Stimulated activated CD8-positive, alpha-beta memory T cell treated with anti-CD3 and anti-CD28 coated beads, Interleukin-4, amount 100 ng/mL, for 48 hours (primary cell): ENCODE results near the gene CELF2.
"Not testable (repeated sequence)": the region's sequence is repeated elsewhere in the genome, so short reads cannot be mapped to it uniquely, and the experiment has no call there.

ENCODE experiments used
- DNase-seq: peaks from one replicate; pipeline ENCODE4 v3.0.0-alpha.2; 2020

The CELF2 gene

DNA sequence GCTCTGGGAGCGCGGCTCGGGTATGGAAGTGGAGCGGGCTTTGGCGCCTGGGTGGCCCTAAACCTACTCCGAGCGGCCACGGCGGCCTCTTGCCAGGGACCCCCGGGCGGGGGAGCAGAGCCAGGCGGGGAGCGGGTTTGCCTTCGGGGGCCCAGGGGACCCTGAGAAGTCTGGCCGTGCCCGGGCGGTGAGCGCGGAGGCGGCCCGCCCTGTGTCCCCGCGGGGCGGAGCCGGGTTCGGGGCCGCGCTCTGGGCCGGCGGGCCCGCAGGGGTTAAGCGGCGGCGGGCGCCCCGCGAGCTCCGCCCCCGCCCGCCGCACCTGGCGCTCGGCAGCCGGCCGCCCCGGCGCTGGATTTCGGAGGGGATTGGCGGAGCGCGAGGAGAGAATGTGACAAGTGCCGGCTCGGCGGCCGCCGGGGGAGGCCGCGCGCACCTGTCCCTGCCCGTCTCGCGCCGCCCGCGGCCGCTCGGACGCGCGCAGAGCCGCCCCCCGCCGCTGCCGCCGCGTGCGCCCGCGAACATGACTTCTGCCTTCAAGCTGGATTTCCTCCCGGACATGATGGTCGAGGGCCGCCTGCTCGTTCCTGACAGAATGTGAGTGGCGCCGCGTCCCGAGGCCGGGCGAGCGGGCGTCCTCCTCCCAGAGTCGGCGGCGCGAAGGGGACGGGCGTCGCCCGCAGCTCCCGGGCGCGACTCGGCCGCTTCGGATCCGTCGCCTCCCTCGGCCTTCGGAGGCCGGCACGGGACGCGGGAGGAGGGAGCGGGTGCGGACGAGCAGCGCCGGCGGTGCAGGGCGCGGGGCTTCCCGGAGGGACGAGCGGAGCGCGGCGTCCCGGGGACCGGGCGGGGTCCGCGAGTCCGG is at the start of gene CELF2:
TSS of gene CELF2 (plus strand) at position 303 of the 862 bp plus-strand sequence. CDS start at position 521, 218 bp downstream.
- DNase-seq: peak; percentile 63

DNA sequence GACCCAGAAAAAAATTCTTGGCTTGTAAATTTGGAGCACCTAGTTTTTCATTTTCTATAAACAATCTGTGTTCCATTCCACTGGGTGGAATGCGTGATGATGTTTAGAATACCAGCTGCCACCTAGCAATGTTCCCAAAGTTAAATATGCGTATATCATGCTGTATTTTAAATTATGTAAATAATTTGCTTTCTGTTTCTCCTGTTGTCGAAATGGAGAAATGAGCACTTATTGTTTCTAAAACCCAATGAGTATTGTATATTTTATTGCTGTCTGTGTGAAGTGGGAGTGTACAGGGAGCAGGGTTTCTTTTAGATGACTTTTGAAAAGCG is 49.4 kb upstream of the CELF2 start:
- DNase-seq: no peak

DNA sequence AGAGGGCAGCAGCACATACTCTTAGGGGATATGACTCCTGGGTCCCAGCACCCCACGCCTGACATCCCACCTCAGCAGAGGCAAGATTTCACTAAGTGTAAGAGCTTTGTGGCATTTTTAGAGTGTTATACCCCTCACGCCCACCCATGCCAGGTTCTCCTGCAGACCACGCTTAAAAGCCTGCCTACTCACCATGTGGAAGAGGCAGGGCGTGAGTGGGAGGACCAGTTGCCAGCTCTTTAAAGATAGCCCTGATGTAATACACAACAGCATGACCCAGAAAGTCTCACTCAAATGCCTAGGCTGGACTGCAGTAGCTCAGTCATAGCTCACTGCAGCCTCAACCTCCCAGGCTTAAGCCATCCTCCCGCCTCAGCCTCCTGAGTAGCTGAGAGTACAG is 44.4 kb upstream of the CELF2 start:
- DNase-seq: no peak

DNA sequence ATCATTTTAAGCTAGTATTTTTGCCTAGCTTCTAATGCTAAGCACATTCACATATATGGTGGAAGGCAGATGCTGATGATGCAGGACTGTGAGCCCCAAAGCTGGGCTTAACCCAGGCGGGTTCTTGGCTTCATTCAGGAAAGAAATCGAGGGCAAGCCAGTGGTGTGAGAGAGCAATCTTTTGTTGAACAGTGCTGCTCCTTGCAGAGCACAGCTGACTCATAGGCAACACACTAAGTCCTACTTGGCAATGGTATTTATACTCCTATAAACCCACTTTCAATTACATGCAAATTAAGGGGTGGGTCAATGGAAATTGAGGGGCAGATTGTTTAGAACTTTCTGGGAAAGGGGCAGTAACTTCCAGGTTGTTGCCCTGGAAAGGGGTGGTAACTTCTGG is 42.0 kb upstream of the CELF2 start:
- no peak for DNase-seq

DNA sequence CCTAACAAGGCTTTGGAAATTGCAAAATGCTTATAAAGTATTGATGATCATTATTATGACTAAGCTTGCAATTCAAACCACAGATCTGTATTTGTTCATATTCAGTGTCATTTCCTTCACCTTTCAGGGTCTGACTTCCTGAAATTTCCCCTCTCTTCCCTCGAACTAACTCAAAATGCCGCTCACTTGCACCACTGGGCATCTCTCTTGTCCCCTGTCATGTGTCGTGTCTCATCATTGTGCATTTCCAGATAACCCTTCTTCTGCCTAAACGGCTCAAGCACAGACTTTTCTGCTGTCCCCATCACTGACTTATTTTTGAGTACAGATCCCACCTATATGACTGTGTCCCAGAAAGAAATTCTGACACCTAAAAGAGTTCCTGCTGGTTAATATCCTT is 41.0 kb upstream of the CELF2 start:
- DNase-seq: no peak

DNA sequence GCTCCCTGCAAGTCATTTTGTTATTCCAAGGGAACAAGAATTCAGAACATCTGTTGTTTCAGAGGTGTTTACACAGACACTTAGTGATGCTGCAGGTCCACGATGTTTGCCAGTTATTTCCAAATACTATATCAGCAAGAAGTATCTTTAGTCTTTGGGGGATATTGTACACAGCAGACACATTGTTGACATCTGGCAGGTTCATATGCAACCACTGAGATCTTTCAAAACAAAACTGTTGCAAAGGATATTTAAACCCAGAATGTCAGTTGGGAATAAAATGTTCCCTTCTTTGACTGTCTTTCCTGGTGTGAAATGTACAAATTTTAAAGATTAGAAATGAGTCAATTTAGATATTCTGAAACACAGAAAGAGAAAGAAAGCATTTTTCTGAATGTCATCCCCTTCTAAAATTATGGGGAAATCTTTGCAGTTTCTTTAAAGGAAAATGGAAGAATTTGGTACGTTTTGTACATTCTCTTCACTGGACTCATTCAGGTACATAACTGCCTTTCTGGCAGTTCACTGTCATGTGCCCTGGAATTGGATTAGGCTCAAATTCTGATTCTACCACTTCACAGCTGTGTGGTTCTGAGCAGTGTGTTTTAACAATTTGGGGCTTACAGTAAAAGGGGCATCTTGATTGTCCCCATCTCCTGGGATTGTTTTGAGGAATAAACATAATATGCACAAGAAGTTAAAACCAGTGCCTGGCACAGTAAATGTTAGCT is 40.3 kb upstream of the CELF2 start:
- DNase-seq: no peak

DNA sequence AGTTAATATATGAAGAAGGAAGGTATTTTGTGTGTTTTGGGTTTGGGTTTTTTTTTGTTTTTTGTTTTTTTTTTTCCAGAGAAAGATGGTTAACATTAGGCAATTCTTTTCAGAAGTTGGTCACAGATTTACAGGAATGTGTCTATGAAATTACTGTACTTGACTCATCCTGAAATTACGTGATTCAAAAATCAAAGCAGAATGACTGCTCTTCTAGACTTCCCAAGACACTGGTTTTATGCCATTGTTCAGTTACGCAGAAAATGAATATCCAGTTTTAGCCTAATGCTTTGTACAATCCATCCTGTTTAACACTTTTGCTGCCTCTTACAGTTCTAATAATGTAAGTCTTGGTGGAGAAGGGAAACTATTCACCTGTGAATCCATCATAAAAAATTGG is 39.7 kb upstream of the CELF2 start:
- no peak for DNase-seq

DNA sequence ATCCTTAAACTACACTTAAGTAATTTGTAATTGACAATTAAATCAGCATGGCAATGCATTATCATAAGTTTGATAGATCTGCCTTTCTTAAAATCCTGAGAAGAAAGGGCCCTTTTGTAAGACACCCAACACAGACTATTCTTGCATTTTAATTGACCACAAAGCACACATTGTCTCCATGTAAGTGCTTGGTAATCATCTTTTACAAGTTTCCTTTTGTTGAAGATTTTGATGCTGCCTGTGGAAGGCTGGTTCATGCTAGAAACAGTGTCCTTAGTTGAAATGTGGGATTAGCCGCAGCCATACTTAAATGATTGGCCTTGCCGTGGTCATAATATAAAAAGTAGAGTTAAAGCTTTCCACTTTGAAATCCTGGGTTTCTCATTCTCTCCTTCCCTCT is 32.3 kb upstream of the CELF2 start:
- DNase-seq: no peak

DNA sequence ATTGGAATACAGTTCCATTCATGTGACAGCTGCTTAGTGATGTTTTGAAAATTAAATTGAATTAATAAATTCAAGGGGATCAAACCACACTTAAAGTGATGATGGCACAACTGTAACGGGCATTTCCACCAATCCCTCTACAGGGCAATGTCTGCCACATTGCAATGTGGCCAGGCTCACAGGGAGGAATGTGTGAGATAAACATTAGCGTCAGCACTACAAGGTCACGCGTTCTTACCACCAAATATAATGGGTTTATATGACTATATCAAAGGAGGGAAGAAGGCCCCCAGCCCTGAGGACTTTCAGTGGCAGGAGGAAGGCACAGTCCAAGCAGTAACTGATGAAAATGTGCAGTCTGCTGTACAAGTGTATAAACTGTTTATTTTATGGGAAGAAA is 31.1 kb upstream of the CELF2 start:
- no peak for DNase-seq

DNA sequence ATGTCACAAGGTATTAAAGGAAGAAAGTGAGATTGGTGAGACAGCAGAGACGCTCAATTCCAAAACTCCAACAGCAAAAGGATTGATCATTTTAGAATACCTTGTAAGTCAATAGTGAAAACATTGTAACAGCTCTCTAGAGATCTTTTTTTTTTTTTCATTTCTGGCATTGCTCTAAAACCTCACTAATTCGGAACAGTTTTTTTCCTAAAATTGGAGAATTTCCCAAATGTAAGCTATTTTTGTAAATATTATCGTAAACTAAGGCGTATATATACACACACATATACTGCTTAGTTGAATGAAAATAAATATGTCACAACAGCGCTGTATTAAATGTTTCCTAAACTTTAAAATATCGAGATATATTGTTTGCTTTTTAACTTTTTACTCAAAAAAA is 30.6 kb upstream of the CELF2 start:
- DNase-seq: no peak

DNA sequence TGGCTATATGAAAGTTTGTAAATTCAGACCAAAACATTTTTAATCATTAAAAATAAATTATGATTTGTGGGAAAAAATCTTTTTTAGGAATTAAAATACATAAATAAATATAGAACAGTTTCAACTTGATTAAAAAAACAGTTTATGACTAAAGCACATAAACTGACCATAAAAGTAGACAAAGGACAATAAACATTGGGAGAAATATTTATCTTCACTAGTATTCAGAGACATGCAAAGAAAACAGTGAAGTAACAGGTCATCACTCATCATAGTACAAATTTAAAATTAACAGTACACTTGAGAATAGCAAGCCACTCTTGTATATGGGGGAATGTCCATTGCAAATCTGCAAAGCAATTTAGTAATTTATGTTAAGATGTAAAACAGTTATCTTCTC is 28.0 kb upstream of the CELF2 start:
- DNase-seq: no peak

DNA sequence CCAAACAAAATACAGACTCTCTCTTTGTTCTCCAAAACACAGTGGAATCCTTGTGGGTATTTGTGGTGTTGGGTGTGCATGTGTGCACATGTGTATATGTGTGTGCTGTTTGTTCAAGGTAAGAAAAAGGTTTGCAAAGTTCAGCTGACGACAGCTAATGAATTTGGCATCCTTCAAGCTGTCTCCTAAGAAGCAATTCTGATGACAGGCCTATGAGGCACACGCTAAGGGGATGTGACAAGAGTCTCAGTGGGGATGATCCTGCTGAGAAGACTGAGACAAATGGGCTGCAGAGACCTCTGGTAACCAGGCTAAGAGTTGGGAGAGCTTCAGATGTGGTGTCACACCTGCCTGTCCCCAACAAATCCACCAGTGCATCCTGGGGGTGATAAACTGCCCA is 26.5 kb upstream of the CELF2 start:
- no peak for DNase-seq

DNA sequence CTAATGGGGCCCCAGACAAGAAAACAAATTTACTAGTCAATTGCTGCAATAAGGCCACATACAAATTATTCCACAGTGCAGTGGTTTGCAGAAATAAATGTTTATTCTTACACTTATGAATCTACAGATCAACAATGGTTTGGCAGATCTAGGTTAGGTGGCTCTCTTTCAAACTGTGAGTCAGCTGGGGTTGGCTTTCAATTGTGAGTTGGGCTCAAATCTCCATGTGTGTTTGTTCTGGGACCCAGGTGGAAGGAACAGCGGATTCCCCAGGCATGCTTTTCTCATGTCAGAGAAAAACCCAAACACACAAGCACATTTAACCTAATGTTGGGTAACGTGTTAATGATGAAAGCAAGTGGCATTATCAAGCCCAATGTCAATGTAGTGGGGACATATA is 25.6 kb upstream of the CELF2 start:
- no peak for DNase-seq

DNA sequence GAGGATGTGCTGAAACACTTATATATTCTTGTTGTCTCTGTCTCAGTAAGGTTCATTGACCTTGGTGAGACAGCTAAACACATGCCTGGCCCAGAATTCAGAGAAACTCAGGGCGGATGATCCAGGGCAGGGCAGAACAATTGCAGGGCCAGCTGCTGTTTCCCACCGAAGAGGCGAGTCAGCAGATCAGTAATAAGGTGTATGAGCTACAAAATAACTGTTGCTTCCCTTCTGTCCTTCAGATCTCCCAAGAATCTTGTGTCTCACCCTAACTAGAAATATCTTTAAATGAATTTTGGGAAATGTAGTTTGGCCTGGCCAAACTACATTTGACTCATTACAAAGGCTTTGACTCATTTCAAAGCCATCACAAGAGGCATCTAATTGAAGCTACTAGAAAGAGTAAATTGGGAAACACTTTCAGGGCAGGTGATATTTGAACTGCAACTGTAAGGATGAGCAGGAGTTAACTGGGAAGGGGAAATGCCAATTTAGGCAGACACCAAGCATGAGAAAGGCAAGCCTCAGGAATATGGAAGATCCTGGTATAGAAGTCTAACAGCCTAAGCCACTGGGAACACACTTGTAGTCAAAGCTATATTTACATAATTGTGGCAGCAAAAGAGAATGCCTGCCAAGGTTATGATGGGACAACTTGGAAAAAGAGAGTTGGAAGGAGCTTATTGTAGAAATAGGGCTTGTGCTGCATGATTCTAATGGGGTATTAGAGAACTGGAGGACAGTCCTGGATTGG is 24.5 kb upstream of the CELF2 start:
- no peak for DNase-seq

DNA sequence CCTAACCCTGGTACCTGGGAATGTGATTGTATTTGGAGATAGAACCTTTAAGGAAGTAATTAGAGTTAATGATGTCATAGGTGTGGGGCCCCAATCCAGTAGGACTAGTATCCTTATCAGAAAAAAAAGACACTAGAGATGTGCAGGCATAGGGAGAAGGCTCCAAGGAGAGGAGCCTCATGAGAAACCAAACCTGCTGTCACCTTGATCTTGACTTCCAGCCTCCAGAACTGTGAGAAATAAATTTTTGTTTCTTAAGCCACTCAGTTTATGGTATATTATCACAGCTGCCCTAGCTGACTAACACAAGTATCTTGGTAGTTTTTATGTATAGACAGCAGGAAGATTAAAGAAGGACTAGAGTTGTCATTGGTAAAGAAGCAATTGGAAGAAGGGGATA is 23.9 kb upstream of the CELF2 start:
- no peak for DNase-seq

DNA sequence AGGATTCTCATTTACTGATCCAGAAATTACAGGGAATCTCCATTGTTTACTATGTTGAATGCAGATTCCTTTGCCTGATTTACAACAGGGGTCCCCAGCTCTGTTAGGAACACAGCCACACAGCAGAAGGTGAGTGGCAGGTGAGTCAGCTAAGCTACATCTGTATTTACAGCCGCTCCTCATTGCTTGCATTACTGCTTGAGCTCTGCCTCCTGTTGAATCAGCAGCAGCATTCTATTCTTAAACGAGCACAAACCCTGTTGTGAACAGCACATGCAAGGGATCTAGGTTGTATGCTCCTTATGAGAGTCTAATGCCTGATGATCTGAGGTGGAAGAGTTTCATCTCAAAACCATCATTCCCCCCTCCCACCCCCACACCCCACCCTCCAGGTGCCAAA is 23.3 kb upstream of the CELF2 start:
- DNase-seq: no peak

DNA sequence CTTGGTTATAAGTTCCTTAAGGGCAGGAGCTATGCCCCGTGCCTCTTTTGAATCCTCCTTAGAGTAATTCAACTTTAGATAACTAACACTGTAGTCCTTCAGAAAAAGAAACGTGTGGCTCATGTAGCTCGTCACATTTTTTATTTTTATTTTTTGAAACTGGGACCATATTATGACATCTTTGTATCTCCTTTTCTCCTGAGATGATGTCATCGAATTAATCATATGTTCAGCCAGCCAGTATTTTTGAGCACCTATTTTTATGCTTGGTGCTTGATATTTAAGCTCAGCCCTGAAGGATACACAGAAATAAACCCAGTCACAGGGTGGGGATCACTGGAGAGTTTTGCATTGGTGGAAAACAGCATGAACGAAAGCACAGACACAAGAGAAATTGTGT is 22.6 kb upstream of the CELF2 start:
- no peak for DNase-seq

DNA sequence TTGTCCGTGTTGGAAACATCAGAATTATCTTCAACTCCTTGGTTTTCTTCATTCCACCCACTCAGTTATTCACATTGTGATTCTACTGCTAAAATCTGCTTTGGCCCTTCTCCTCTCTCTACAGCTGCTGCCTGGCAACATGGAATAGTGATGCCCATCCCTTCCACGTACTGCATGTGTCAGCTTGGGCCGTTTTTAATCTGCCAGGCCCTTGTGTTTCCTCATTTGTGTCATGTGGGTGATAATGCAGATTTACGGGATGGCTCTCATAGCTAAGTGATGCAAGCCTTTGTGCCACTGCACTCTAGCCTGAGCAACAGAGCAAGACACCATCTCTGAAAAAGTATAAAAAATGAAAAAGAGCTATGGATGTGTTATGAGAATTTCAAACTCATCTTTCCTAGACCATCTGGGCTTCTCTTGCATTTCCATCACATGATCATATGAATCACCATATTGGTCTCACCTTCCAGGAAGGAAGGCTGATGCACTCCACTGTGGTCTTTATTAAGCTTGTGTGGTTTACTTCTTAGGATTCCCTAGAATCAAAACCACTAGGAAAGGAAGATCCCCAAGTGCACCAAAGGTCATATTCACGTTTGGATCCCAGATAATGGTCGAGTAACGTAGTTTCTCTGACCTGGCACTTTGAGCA is 20.6 kb upstream of the CELF2 start:
- no peak for DNase-seq

DNA sequence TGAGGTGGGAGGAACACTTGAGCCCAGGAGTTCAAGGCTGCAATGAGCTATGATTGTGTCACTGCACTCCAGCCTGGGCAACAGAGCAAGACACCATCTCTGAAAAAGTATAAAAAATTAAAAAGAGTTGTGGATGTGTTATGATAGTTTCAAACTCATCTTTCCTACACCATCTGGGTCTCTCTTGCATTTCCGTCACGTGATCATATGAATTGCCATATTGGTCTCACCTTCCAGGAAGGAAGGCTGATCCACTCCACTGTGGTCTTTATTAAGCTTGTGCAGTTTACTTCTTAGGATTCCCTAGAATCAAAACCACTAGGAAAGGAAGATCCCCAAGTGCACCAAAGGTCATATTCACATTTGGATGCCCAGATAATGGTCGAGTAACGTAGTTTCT is 18.2 kb upstream of the CELF2 start:
- not testable (repeated sequence) for DNase-seq

DNA sequence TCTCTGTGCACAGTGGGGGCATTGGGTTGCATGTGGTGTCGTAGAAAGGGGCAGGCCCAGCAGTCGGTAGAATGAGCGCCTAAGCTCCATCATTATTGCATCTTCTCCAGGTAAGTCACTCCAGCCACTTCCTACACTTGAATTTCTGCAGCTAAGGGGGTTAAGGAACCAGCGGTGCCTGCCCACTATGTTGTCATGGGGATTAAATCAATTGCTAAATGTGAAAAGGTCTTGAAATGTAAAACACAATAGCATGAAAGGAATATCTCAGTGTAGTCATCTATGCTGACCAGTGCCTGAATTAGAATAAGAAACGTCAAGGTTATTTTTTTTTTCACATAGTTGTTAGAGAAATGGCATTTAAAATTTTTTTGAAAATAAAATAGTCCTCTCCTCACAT is 15.2 kb upstream of the CELF2 start:
- DNase-seq: no peak

DNA sequence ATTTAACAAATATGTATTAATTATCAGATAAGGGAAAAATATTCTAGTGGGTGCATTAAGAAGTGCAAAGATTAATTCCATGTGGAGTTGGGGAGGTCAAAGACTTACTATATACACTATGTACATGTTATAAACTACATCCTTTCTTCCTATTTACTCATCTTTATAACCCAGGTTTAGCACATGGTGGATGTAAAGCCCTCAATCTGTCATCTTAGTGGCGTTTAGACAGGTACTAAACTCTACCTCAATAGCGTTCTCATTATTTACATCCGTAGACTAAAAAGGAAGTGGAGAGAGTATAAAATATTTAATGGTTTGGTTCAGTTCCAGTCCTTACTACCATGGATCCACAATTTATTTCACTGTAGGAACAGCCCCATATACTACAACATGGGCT is 14.8 kb upstream of the CELF2 start:
- no peak for DNase-seq

DNA sequence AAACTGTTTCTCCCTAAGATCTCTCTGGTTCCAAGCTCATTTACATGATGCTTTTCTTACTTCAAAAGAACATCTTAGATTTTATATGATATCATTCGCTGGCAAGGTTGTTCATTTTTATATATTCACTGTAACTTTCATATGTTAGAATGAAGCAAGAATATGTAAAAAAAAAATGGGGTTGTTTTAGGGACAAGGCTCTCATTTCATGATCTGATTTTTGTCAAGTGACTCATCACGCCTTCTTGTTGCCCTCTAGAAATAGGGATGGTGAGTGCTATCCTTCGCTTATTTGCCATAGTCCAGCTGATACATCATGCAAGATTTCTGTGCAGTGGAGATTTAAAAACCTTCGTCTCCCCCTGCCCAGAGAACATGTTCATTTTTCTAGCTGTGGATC is 14.0 kb upstream of the CELF2 start:
- no peak for DNase-seq
